Neural progenitor cell (in vitro differentiated cells): ENCODE data around the gene JAKMIP3. TPM values are rescaled to one million over a fixed set of nuclear protein-coding genes. Genes with fewer than 3 reads are reported as not detected.

Experiments used
- DNase-seq: peaks from one replicate; pipeline ENCODE4 v3.0.0-alpha.2; 2016; ENCODE audit warnings: low spot score
- H2AFZ ChIP-seq: fragments of 200-600 bp; sonication (generic); replicated peaks from 2 replicates; pipeline ENCODE4 v1.6.1; 2016; ENCODE audit warnings: antibody characterized with exemption
- H3F3A ChIP-seq: fragments of 200-600 bp; sonication (generic); 2 replicates; pipeline ENCODE4 v1.6.1; 2016; ENCODE audit warnings: antibody characterized with exemption, low read depth
- H3K27ac ChIP-seq: fragments of 200-600 bp; sonication (generic); 2 replicates; pipeline ENCODE4 v1.5.1; 2016; ENCODE audit warnings: mild to moderate bottlenecking
- H3K27me3 ChIP-seq: fragments of 200-600 bp; sonication (generic); 2 replicates; pipeline ENCODE4 v1.6.1; 2016; ENCODE audit warnings: mild to moderate bottlenecking, moderate library complexity
- H3K36me3 ChIP-seq: fragments of 200-600 bp; sonication (generic); 2 replicates; pipeline ENCODE4 v1.5.1; 2016
- H3K4me1 ChIP-seq: fragments of 200-600 bp; sonication (generic); 2 replicates; pipeline ENCODE4 v1.6.1; 2016; ENCODE audit warnings: mixed run types
- H3K4me2 ChIP-seq: fragments of 200-600 bp; sonication (generic); 2 replicates; pipeline ENCODE4 v1.6.1; 2016
- H3K4me3 ChIP-seq: fragments of 200-600 bp; sonication (generic); 2 replicates; pipeline ENCODE4 v1.5.1; 2016
- H3K79me2 ChIP-seq: fragments of 200-600 bp; sonication (generic); 2 replicates; pipeline ENCODE4 v1.6.1; 2016; ENCODE audit warnings: low read depth
- H3K9ac ChIP-seq: fragments of 200-600 bp; sonication (generic); 2 replicates; pipeline ENCODE4 v1.6.1; 2016
- H3K9me3 ChIP-seq: fragments of 200-600 bp; sonication (generic); 2 replicates; pipeline ENCODE4 v1.5.1; 2016; ENCODE audit warnings: low read depth
- H4K20me1 ChIP-seq: fragments of 200-600 bp; sonication (generic); 2 replicates; pipeline ENCODE4 v1.6.1; 2016; ENCODE audit warnings: low read depth
- H3K27ac Mint-ChIP-seq: 3 replicates; pipeline ENCODE4 v1.8.0; 2021; ENCODE audit warnings: mixed read lengths
- H3K27me3 Mint-ChIP-seq: 2 replicates; pipeline ENCODE4 v1.8.0; 2022; ENCODE audit warnings: low read depth, mild to moderate bottlenecking, inconsistent platforms, moderate library complexity, mixed read lengths; ENCODE audit not compliant: insufficient read depth
- H3K36me3 Mint-ChIP-seq: 3 replicates; pipeline ENCODE4 v1.8.0; 2021; ENCODE audit warnings: mixed read lengths
- H3K4me1 Mint-ChIP-seq: 3 replicates; pipeline ENCODE4 v1.8.0; 2021; ENCODE audit warnings: mixed read lengths
- H3K4me3 Mint-ChIP-seq: 3 replicates; pipeline ENCODE4 v1.8.0; 2021; ENCODE audit warnings: mild to moderate bottlenecking, moderate library complexity, mixed read lengths
- H3K9me3 Mint-ChIP-seq: 3 replicates; pipeline ENCODE4 v1.8.0; 2020; ENCODE audit warnings: mixed read lengths
- CTCF ChIP-seq: fragments of 200-600 bp; sonication (generic); IDR thresholded peaks from 2 replicates; pipeline ENCODE4 v1.5.1; 2017; ENCODE audit warnings: antibody characterized with exemption, mild to moderate bottlenecking
- EZH2 ChIP-seq: fragments of 200-600 bp; sonication (generic); IDR thresholded peaks from 2 replicates; pipeline ENCODE4 v1.6.1; 2017; ENCODE audit warnings: antibody characterized with exemption, mild to moderate bottlenecking, moderate library complexity
- EZH2phosphoT487 ChIP-seq: fragments of 200-600 bp; sonication (generic); IDR thresholded peaks from 2 replicates; pipeline ENCODE4 v1.6.1; 2017; ENCODE audit warnings: antibody characterized with exemption
- total RNA-seq: library from RNA; depleted of rRNA; stranded (reverse); fragments of >200 nt; gene quantifications from 2 replicates; pipeline ENCODE4 v1.2.3, GENCODE V29; 2015; ENCODE audit warnings: low replicate concordance

The JAKMIP3 gene
- total RNA-seq, 1 donor from 2014 or later, result 0.37 TPM

- Mint-ChIP-seq H3K27ac (no peak overlapping the region), H3K27me3 (peaks cover 10% of the 10 kb centered on the region), H3K9me3 (no peaks in the 10 kb centered on the region), H3K4me1 (peaks cover 4% of the 10 kb centered on the region), H3K36me3 (no peaks in the 10 kb centered on the region), H3K4me3 (no peak overlapping the region)
- Histone ChIP-seq H4K20me1 (no peaks in the 10 kb centered on the region), H3K4me2 (no peak overlapping the region), H3K4me3 (no peak overlapping the region), H3K4me1 (no peaks in the 10 kb centered on the region), H3K36me3 (no peaks in the 10 kb centered on the region), H3K9me3 (no peaks in the 10 kb centered on the region), H3K27me3 (peaks cover 29% of the 10 kb centered on the region), H2AFZ (no peak overlapping the region), H3K9ac (no peak overlapping the region), H3F3A (no peaks in the 10 kb centered on the region), H3K27ac (no peak overlapping the region), H3K79me2 (no peaks in the 10 kb centered on the region)
- TF ChIP-seq CTCF (no peak), EZH2 (no peak), EZH2phosphoT487 (no peak)
- DNase-seq, result no peak
Measured at GRCh38 chr10:132021504-132022143, 44.1 kb upstream of the JAKMIP3 start.

- no peak overlapping the region for H3K27ac Mint-ChIP-seq
- Histone ChIP-seq H3K27ac (no peak overlapping the region), H3K4me2 (no peak overlapping the region), H3K27me3 (peaks cover 29% of the 10 kb centered on the region), H3K79me2 (no peaks in the 10 kb centered on the region), H3K36me3 (no peaks in the 10 kb centered on the region), H3K9ac (no peak overlapping the region), H3F3A (no peaks in the 10 kb centered on the region), H4K20me1 (no peaks in the 10 kb centered on the region), H3K9me3 (no peaks in the 10 kb centered on the region), H2AFZ (no peak overlapping the region), H3K4me1 (no peaks in the 10 kb centered on the region), H3K4me3 (no peak overlapping the region)
- no peak for DNase-seq
- no peaks in the 10 kb centered on the region for H3K9me3 Mint-ChIP-seq
- H3K27me3 Mint-ChIP-seq, result peaks cover 10% of the 10 kb centered on the region
- peaks cover 4% of the 10 kb centered on the region for H3K4me1 Mint-ChIP-seq
- no peak for TF ChIP-seq CTCF
- TF ChIP-seq EZH2phosphoT487, result no peak
- no peak for TF ChIP-seq EZH2
- no peaks in the 10 kb centered on the region for H3K36me3 Mint-ChIP-seq
- H3K4me3 Mint-ChIP-seq, result no peak overlapping the region
Measured at GRCh38 chr10:132022241-132022640, 43.5 kb upstream of the JAKMIP3 start.

GRCh38 chr10:132023092-132023811 lies 42.5 kb upstream of the JAKMIP3 start:
- H3K4me3 ChIP-seq, result no peak overlapping the region
- H2AFZ ChIP-seq, result no peak overlapping the region
- H3K4me3 Mint-ChIP-seq, result no peak overlapping the region
- no peak overlapping the region for H3K27ac ChIP-seq
- no peak overlapping the region for H3K9ac ChIP-seq
- TF ChIP-seq EZH2 (peak; percentile 37), CTCF (peak; percentile 87), EZH2phosphoT487 (peak; percentile 25)
- H3K4me1 ChIP-seq, result no peaks in the 10 kb centered on the region
- H3K9me3 Mint-ChIP-seq, result no peaks in the 10 kb centered on the region
- no peak overlapping the region for H3K27ac Mint-ChIP-seq
- H3K4me2 ChIP-seq, result no peak overlapping the region
- H3K36me3 ChIP-seq, result no peaks in the 10 kb centered on the region
- H3K79me2 ChIP-seq, result no peaks in the 10 kb centered on the region
- H3F3A ChIP-seq, result no peaks in the 10 kb centered on the region
- no peaks in the 10 kb centered on the region for H4K20me1 ChIP-seq
- H3K27me3 ChIP-seq, result peaks cover 29% of the 10 kb centered on the region
- H3K4me1 Mint-ChIP-seq, result peaks cover 4% of the 10 kb centered on the region
- H3K9me3 ChIP-seq, result no peaks in the 10 kb centered on the region
- no peaks in the 10 kb centered on the region for H3K36me3 Mint-ChIP-seq
- peak; percentile 83 for DNase-seq
- peaks cover 10% of the 10 kb centered on the region for H3K27me3 Mint-ChIP-seq
